Measurements from ENCODE around the gene PPY.

PPY gene

DNA sequence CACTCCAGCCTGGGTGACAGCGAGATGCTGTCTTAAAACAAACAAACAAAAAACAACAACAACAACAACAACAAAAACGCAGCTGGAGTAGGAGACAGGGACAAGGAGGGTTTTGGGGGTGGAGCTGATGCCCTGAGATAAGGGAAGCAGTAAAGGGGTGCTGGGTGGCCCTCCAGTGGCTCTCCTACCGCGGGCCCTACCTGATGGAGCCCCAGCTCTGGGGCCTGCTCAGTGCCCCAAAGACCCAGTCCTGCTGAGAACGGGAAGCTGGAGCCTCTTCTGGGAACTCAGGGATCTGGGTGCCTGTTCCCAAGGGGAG lies 40.9 kb upstream of the PPY start:
- TF ChIP-seq, protein P1, sequence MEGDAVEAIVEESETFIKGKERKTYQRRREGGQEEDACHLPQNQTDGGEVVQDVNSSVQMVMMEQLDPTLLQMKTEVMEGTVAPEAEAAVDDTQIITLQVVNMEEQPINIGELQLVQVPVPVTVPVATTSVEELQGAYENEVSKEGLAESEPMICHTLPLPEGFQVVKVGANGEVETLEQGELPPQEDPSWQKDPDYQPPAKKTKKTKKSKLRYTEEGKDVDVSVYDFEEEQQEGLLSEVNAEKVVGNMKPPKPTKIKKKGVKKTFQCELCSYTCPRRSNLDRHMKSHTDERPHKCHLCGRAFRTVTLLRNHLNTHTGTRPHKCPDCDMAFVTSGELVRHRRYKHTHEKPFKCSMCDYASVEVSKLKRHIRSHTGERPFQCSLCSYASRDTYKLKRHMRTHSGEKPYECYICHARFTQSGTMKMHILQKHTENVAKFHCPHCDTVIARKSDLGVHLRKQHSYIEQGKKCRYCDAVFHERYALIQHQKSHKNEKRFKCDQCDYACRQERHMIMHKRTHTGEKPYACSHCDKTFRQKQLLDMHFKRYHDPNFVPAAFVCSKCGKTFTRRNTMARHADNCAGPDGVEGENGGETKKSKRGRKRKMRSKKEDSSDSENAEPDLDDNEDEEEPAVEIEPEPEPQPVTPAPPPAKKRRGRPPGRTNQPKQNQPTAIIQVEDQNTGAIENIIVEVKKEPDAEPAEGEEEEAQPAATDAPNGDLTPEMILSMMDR (conservative IDR thresholded peaks at IDR 0.05; ENCODE audit: low read length): no peak
- no peak for DNase-seq (ENCODE audit: low read depth)
- H3K4me3 ChIP-seq (ENCODE audit: low read length): no peak overlapping the region

DNA sequence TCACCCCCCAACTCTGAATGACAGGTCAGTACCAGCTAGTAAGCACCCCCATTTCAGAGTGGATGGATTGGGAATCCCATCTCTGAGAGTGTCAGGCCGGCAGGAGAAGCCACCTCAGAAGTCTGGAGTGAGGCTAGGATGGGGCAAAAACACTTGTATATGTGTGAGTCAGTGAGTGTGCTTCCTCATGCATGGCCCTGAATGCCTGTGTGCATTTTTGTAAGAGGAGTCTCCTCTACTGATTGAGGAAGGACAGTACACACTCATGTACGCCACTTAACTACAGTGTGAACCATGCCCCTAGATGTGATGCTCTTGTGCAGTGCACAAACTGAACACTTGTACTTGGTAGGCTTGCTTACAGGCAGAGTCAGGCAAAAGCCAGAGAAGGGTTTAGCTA lies 39.9 kb upstream of the PPY start:
- H3K4me3 ChIP-seq (ENCODE audit: low read length): no peak overlapping the region
- TF ChIP-seq, protein P1 (conservative IDR thresholded peaks at IDR 0.05; ENCODE audit: low read length): no peak
- no peak for DNase-seq (ENCODE audit: low read depth)

DNA sequence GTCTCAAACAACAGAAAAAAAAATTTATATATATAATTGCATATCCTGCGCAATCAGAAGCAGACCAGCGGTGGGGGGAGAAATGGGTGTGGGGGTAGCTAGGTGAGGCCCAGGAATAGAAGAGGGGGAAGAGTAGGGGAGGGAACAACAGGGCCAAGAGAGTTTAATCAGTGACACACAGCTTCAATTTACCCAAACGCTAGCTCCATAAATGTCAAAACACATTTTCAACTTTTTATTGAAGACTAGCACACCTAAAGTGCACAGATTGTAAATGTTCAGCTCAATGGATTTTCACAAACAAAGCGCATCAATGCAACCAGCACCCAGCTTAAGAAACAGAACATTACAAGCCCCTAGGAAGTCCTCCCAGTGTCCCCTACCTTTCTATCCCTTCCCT lies 37.4 kb upstream of the PPY start:
- no peak for DNase-seq (ENCODE audit: low read depth)
- TF ChIP-seq, protein P1 (conservative IDR thresholded peaks at IDR 0.05; ENCODE audit: low read length): no peak

DNA sequence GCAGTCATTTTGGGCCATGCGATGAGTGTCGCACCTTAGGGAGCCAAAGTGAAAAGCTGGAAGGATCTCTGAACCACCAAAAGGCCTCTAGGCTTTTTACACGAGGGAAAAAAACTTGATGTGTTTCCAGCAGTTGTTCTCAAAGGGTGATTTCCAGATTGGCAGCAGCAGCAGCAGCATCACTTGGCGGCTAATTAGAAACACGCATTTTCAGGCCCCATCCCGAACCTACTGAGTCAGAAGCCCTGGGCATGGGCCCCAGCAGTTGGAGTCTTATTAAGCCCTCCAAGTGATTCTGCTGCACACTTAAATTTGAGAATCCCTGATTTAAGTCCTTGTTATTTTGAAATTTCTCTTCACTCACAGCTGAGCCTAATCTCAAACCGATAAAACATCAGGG lies 36.7 kb upstream of the PPY start:
- DNase-seq (ENCODE audit: low read depth): peak; percentile 51
- no peak overlapping the region for H3K4me3 ChIP-seq (ENCODE audit: low read length)
- TF ChIP-seq, protein P1 (conservative IDR thresholded peaks at IDR 0.05; ENCODE audit: low read length): no peak

More for the DNA sequence above, 37.4 kb upstream of the PPY start:
- H3K4me3 ChIP-seq (ENCODE audit: low read length): no peak overlapping the region

DNA sequence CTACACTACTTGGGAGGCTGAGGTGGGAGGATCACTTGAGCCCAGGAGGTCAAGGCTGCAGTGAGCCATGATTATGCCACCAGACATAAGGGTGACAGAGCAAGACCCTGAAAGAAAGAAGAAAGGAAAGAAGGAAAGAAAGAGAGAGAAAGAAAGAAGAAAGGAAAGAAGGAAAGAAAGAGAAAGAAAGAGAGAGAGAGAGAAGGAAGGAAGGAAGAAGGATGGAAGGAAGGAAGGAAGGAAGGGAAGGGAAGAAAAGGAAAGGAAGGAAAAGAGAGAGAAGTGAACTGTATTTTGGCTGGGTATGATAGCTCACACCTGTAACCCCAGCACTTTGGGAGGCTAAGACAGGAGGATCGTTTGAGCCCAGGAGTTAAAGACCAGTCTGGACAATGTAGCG lies 35.8 kb upstream of the PPY start:
- DNase-seq (ENCODE audit: low read depth): no peak
- TF ChIP-seq, protein P1 (conservative IDR thresholded peaks at IDR 0.05; ENCODE audit: low read length): no peak
- H3K4me3 ChIP-seq (ENCODE audit: low read length): no peak overlapping the region

DNA sequence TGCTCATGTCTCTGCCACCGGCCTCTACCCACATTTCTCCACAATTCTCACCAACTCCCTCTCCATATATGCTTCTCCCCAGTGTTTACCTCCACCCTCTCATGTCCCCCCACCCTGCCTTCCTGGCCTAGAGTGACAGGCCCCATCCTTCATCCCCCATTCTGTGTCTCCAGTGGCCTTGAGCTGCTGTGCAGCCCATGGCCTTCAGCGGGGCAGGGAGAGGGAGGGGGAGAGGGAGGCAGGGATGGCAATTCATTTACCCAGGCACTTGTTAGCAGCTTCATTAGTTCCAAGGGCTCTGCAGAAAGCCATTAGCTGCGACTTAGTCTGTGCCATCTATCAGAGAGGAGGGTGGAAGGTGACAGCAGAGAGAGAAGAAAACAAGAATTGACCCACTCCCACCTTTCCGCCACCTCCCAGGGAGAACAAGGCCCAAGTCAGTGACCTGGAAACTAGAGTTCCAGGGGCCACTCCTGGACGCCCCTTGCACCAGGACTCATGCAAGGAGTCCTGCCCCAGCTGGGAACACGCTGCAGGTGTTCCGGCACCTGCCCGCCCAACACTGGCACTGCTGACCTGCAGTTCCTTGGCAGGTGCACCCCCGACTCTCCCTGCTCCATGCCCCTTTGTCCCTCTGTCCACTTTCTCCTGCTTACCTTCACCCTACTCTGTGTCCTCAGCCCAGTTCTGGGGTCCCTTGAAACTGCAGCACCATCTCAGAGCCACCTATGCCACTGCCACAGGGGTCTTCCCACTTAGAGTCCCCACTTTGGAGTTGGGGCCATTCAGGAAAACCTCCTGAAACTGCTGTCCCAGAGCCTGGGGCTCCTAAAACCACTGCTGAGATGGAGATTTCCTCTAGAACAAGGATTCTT lies 34.9 kb upstream of the PPY start:
- no peak for DNase-seq (ENCODE audit: low read depth)
- TF ChIP-seq, protein P1 (conservative IDR thresholded peaks at IDR 0.05; ENCODE audit: low read length): no peak
- no peak overlapping the region for H3K4me3 ChIP-seq (ENCODE audit: low read length)

DNA sequence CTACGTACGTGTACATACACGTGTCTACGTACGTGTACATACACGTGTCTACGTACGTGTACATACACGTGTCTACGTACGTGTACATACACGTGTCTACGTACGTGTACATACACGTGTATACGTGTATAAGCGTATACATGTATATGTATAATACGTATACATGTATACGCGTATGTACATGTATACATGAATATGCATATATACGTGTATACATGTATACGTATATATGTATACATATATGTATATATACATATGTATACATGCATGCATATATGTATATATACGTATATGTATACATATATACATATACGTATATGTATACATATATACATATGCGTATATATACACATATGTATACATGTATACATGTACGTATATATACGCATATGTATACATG lies 33.6 kb upstream of the PPY start:
- TF ChIP-seq, protein P1 (conservative IDR thresholded peaks at IDR 0.05; ENCODE audit: low read length): no peak
- no peak for DNase-seq (ENCODE audit: low read depth)
- no peak overlapping the region for H3K4me3 ChIP-seq (ENCODE audit: low read length)

Data from AG10803 (cell line).